Naive B cell (primary cell): Measurements from ENCODE around the gene NUDT9. TPM values are rescaled to one million over a fixed set of nuclear protein-coding genes. Genes with fewer than 3 reads are reported as not detected.
"Not testable (repeated sequence)": the region's sequence is repeated elsewhere in the genome, so short reads cannot be mapped to it uniquely, and the experiment has no call there.

Source experiments
- ATAC-seq, 2 donors: fragments of 150-1000 bp; cut with Tn5 transposase; 2 replicates each; pipeline ENCODE4 v1.10.0; 2021; ENCODE audit warnings: low read depth in 2 of 2, mild to moderate bottlenecking in 2 of 2, moderate library complexity in 2 of 2
- DNase-seq: peaks from one replicate; pipeline ENCODE4 v3.0.0; 2022
- H3K27ac Mint-ChIP-seq, 6 donors: one replicate each; pipeline ENCODE4 v1.8.0; 2020 to 2022; ENCODE audit warnings: mild to moderate bottlenecking in 6 of 6, mixed read lengths in 6 of 6, moderate library complexity in 5 of 6, inconsistent platforms in 2 of 6
- H3K27me3 Mint-ChIP-seq, 3 donors: one replicate each; pipeline ENCODE4 v1.8.0; 2021 to 2022; ENCODE audit warnings: mixed read lengths in 3 of 3, mild to moderate bottlenecking in 1 of 3
- H3K36me3 Mint-ChIP-seq, 2 donors: one replicate each; pipeline ENCODE4 v1.8.0; 2020 to 2022; ENCODE audit warnings: mixed read lengths in 2 of 2, inconsistent platforms in 1 of 2, mild to moderate bottlenecking in 1 of 2
- H3K4me1 Mint-ChIP-seq, 3 donors: one replicate each; pipeline ENCODE4 v1.8.0; 2020 to 2022; ENCODE audit warnings: mixed read lengths in 3 of 3, inconsistent platforms in 1 of 3, mild to moderate bottlenecking in 1 of 3, moderate library complexity in 1 of 3
- H3K4me3 Mint-ChIP-seq, 8 donors: one replicate each; pipeline ENCODE4 v1.8.0; 2020 to 2022; ENCODE audit warnings: mild to moderate bottlenecking in 8 of 8, mixed read lengths in 8 of 8, moderate library complexity in 8 of 8, inconsistent platforms in 2 of 8
- H3K9me3 Mint-ChIP-seq, 7 donors: one replicate each; pipeline ENCODE4 v1.8.0; 2020 to 2022; ENCODE audit warnings: mixed read lengths in 7 of 7, mild to moderate bottlenecking in 5 of 7, inconsistent platforms in 2 of 7, moderate library complexity in 1 of 7
- polyA plus RNA-seq, 6 donors: library from polyadenylated mRNA; unstranded; fragments of 300-500 nt; fragmentation: Illumina TruSeq; gene quantifications; one replicate each; pipeline ENCODE4 v1.2.3, GENCODE V29; 2021; ENCODE audit warnings: low read depth in 6 of 6

Gene NUDT9
- polyA plus RNA-seq, 6 donors from 2014 or later = 16.3 to 27.1 (median 19.2) TPM

- ATAC-seq (no peak), DNase-seq (no peak)
- Mint-ChIP-seq H3K27ac (no peak overlapping the region), H3K9me3 (no peaks in the 10 kb centered on the region), H3K4me3 (no peak overlapping the region), H3K36me3 (peaks cover 3 to 25% of the 10 kb centered on the region in 2 donors), H3K27me3 (no peaks in the 10 kb centered on the region), H3K4me1 (peaks cover 0 to 2% (median 0%) of the 10 kb centered on the region in 3 donors)
Measured at GRCh38 chr4:87445964-87446363, 23.6 kb downstream of the NUDT9 start.

DNA sequence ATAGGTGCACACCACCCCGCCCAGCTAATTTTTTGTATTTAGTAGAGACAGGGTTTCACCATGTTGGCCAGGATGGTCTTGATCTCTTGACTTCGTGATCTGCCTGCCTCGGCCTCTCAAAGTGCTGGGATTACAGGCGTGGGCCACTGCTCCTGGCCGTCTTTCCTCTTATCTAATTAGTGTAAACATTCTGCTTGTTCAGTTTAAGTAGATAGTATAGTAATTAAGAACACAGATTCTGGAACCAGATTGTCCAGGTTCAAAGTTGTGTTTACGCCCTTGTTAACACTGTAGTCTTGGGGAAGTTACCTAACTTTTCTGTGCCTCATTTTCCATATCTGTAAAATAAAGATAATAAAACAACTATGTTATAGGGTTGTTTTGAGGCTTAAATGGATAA is 24.0 kb downstream of the NUDT9 start:
- H3K27me3 Mint-ChIP-seq, ATAC-seq, DNase-seq, H3K27ac Mint-ChIP-seq, H3K4me3 Mint-ChIP-seq, H3K4me1 Mint-ChIP-seq, H3K9me3 Mint-ChIP-seq: not testable (repeated sequence)
- peaks cover 7 to 28% of the 10 kb centered on the region in 2 donors for H3K36me3 Mint-ChIP-seq

DNA sequence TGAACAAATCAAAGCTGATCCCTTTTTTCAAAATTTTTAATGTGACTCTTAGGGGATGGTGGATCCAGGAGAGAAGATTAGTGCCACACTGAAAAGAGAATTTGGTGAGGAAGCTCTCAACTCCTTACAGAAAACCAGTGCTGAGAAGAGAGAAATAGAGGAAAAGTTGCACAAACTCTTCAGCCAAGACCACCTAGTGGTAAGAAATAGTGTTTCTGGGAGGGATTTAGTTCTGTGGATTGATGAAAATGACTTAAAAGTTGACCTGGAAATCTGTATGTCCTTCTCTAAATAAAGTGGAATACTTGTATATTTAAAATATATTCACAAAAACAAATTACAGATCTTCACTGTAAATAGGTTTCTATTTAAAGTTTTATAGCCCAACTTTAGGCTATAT is 29.2 kb downstream of the NUDT9 start:
- Mint-ChIP-seq H3K36me3 (peaks cover 9 to 15% of the 10 kb centered on the region in 2 donors), H3K9me3 (no peaks in the 10 kb centered on the region), H3K27me3 (no peaks in the 10 kb centered on the region), H3K4me1 (peaks cover 0 to 2% (median 0%) of the 10 kb centered on the region in 3 donors), H3K27ac (no peak overlapping the region), H3K4me3 (no peak overlapping the region)
- ATAC-seq = no peak
- DNase-seq = no peak

GRCh38 chr4:87458913-87459312 is 36.5 kb downstream of the NUDT9 start:
- DNase-seq = no peak
- Mint-ChIP-seq H3K9me3 (peaks cover 0 to 6% (median 3%) of the 10 kb centered on the region in 7 donors), H3K4me3 (no peak overlapping the region), H3K4me1 (no peaks in the 10 kb centered on the region), H3K27ac (no peak overlapping the region), H3K27me3 (no peaks in the 10 kb centered on the region), H3K36me3 (peaks cover 8 to 10% of the 10 kb centered on the region in 2 donors)
- no peak for ATAC-seq

DNA sequence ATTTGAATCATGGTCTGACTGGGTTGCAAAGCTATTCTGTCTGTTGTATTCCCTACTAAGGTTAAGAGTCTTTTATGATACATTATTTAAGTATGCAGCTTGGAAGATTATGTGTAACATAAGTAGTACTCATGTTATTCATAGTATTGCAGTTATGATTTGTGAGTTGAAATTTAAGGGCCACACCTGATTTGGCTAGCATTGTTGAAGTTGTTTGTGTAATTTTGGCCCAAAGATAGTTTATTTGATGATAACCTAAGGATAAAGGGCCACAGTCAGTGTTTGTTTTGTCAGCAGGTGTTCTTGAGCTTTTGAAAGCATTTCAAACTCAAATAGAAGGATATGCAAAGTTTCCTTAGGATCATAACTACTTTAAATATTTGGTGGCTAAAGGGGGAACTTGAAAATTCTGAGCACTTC is 38.9 kb downstream of the NUDT9 start:
- ATAC-seq (no peak), DNase-seq (no peak)
- Mint-ChIP-seq H3K4me1 (no peaks in the 10 kb centered on the region), H3K27ac (no peak overlapping the region), H3K4me3 (no peak overlapping the region), H3K36me3 (peaks cover 8 to 10% of the 10 kb centered on the region in 2 donors), H3K9me3 (peaks cover 0 to 6% (median 3%) of the 10 kb centered on the region in 7 donors), H3K27me3 (no peaks in the 10 kb centered on the region)

GRCh38 chr4:87462102-87462501 is 39.7 kb downstream of the NUDT9 start:
- Mint-ChIP-seq H3K4me3 (no peak overlapping the region), H3K36me3 (peaks cover 8 to 10% of the 10 kb centered on the region in 2 donors), H3K27ac (no peak overlapping the region), H3K4me1 (no peaks in the 10 kb centered on the region), H3K9me3 (peaks cover 0 to 6% (median 3%) of the 10 kb centered on the region in 7 donors), H3K27me3 (no peaks in the 10 kb centered on the region)
- ATAC-seq (no peak), DNase-seq (no peak)

- no peaks in the 10 kb centered on the region for H3K36me3 Mint-ChIP-seq
- ATAC-seq (peak in 1 of 2 donors; percentile 61), DNase-seq (peak; percentile 32)
- no peak overlapping the region for H3K4me3 Mint-ChIP-seq
- no peaks in the 10 kb centered on the region for H3K27me3 Mint-ChIP-seq
- no peaks in the 10 kb centered on the region for H3K9me3 Mint-ChIP-seq
- peak overlapping the region in 1 of 6 donors; percentile 58 for H3K27ac Mint-ChIP-seq
- H3K4me1 Mint-ChIP-seq = no peaks in the 10 kb centered on the region
Measured at GRCh38 chr4:87465739-87466366, 43.5 kb downstream of the NUDT9 start.

GRCh38 chr4:87469390-87469789 is 47.0 kb downstream of the NUDT9 start:
- ATAC-seq (no peak), DNase-seq (no peak)
- peak overlapping the region in 1 of 6 donors; percentile 11 for H3K27ac Mint-ChIP-seq
- no peak overlapping the region for H3K4me3 Mint-ChIP-seq
- H3K4me1 Mint-ChIP-seq = no peaks in the 10 kb centered on the region
- H3K9me3 Mint-ChIP-seq = no peaks in the 10 kb centered on the region
- no peaks in the 10 kb centered on the region for H3K27me3 Mint-ChIP-seq
- H3K36me3 Mint-ChIP-seq = no peaks in the 10 kb centered on the region

DNA sequence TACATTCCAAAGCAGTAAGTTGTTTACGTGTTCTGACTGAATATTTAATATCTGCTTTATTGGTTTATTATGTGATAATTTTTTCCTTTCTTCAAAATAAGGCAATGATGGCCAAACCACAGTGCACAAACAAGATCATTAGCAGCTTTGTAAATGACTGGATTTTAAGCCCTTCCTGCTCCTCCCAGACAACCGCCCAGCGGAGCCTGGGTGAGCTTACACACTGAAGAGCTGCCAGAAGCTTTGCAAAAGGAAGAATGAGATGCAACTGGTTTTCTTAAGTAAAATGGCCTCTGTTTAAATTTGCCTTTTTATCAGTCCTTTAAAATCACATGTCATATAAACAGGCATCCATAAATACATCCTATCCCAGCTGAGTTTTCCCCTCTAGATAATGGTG is 54.6 kb downstream of the NUDT9 start:
- no peak for DNase-seq
- Mint-ChIP-seq H3K27me3 (no peaks in the 10 kb centered on the region), H3K36me3 (no peaks in the 10 kb centered on the region), H3K4me3 (no peak overlapping the region), H3K4me1 (no peaks in the 10 kb centered on the region), H3K9me3 (no peaks in the 10 kb centered on the region), H3K27ac (no peak overlapping the region)
- ATAC-seq = no peak

GRCh38 chr4:87478732-87479250 is 56.4 kb downstream of the NUDT9 start:
- no peaks in the 10 kb centered on the region for H3K4me1 Mint-ChIP-seq

DNA sequence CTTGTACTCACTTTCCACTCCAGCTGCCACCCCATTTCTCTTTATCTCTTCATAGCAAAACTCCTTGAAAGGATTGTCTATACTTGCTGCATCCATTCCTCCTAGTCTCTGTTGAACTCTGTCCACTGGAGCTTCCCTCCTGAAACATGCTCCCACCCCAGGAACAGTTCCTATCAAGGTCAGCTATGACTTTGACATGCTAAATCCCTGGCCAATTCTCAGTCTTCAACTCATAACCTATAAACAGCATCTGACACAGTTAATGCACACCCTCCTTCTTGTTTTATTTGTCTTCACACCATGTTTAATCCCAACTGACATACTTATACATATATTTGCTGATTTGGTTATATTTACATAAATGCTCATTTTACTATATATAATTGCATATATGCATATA is 59.0 kb downstream of the NUDT9 start:
- no peak for ATAC-seq
- H3K36me3 Mint-ChIP-seq = no peaks in the 10 kb centered on the region
- H3K27me3 Mint-ChIP-seq = no peaks in the 10 kb centered on the region
- H3K4me1 Mint-ChIP-seq = no peaks in the 10 kb centered on the region
- peaks cover 0 to 9% (median 6%) of the 10 kb centered on the region in 7 donors for H3K9me3 Mint-ChIP-seq
- H3K27ac Mint-ChIP-seq = no peak overlapping the region
- no peak overlapping the region for H3K4me3 Mint-ChIP-seq
- DNase-seq = no peak

More at GRCh38 chr4:87478732-87479250, 56.4 kb downstream of the NUDT9 start:
- no peak for DNase-seq
- Mint-ChIP-seq H3K27me3 (no peaks in the 10 kb centered on the region), H3K36me3 (no peaks in the 10 kb centered on the region), H3K4me3 (no peak overlapping the region), H3K9me3 (peaks cover 0 to 6% (median 4%) of the 10 kb centered on the region in 7 donors), H3K27ac (no peak overlapping the region)
- no peak for ATAC-seq

DNA sequence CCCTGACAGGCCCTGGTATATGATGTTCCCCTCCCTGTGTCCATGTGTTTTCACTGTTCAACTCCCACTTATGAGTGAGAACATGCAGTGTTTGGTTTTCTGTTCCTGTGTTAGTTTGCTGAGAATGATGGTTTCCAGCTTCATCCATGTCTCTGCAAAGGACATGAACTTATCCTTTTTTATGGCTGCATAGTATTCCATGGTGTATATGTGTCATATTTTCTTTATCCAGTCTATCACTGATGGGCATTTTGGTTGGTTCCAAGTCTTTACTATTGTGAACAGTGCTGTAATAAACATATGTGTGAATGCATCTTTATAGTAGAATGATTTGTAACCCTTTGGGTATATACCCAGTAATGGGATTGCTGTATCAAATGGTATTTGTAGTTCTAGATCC is 60.9 kb downstream of the NUDT9 start:
- H3K27me3 Mint-ChIP-seq = not testable (repeated sequence)

GRCh38 chr4:87488666-87489065 is 66.3 kb downstream of the NUDT9 start:
- H3K36me3 Mint-ChIP-seq = peaks cover 0 to 15% of the 10 kb centered on the region in 2 donors
- ATAC-seq, H3K27ac Mint-ChIP-seq, H3K4me3 Mint-ChIP-seq, H3K27me3 Mint-ChIP-seq, H3K4me1 Mint-ChIP-seq, DNase-seq: not testable (repeated sequence)
- peaks cover 0 to 10% (median 7%) of the 10 kb centered on the region in 7 donors for H3K9me3 Mint-ChIP-seq

More for the DNA sequence above, 60.9 kb downstream of the NUDT9 start:
- DNase-seq, H3K4me3 Mint-ChIP-seq, H3K4me1 Mint-ChIP-seq, ATAC-seq, H3K27ac Mint-ChIP-seq: not testable (repeated sequence)
- H3K9me3 Mint-ChIP-seq = peaks cover 0 to 13% (median 9%) of the 10 kb centered on the region in 7 donors
- H3K36me3 Mint-ChIP-seq = peaks cover 0 to 12% of the 10 kb centered on the region in 2 donors

- Mint-ChIP-seq H3K27me3 (no peaks in the 10 kb centered on the region), H3K4me1 (no peaks in the 10 kb centered on the region), H3K4me3 (no peak overlapping the region), H3K27ac (no peak overlapping the region), H3K36me3 (peaks cover 0 to 22% of the 10 kb centered on the region in 2 donors), H3K9me3 (peaks cover 6 to 10% (median 6%) of the 10 kb centered on the region in 7 donors)
- ATAC-seq (no peak), DNase-seq (no peak)
Measured at GRCh38 chr4:87489678-87490077, 67.3 kb downstream of the NUDT9 start.
